22Rv1 (cell line): ENCODE measurements around the gene MED12.

Source experiments
- CTCF ChIP-seq: fragments of 450-650 bp; IDR thresholded peaks from 2 replicates; pipeline ENCODE4 v1.5.1; 2017; ENCODE audit warnings: mild to moderate bottlenecking
- ZFX ChIP-seq: fragments of 450-650 bp; IDR thresholded peaks from 2 replicates; pipeline ENCODE4 v1.6.1; 2017; ENCODE audit warnings: antibody characterized with exemption, borderline replicate concordance

- TF ChIP-seq CTCF: no peak
- TF ChIP-seq ZFX: no peak
Observed at GRCh38 chrX:71095981-71096759, 22.2 kb upstream of the MED12 start.
